Amniotic stem cell (primary cell): ENCODE measurements around the gene RETREG3.
A peak's percentile ranks its signal among the peaks of the same experiment; 100 is the strongest.
"Not testable (repeated sequence)": the region's sequence is repeated elsewhere in the genome, so short reads cannot be mapped to it uniquely, and the experiment has no call there.

Experiments used
- DNase-seq: peaks from one replicate; lab custom pipeline; 2025; lab: John Stamatoyannopoulos, UW

RETREG3 gene

GRCh38 chr17:42571435-42572225 lies 37.5 kb downstream of the RETREG3 start:
- no peak for DNase-seq

- no peak for DNase-seq
These were observed 40.6 kb downstream of the RETREG3 start for GRCh38 chr17:42568341-42569111.

- peak; percentile 74 for DNase-seq
These were observed 42.1 kb downstream of the RETREG3 start, which contains the start of gene MLX for GRCh38 chr17:42566883-42567573. Gene MLX, plus strand, starts transcription at chr17:42567100. Its CDS starts 25 bp downstream, at chr17:42567125.

- DNase-seq, result no peak
These were observed 42.8 kb downstream of the RETREG3 start for GRCh38 chr17:42566215-42566882.

- DNase-seq, result no peak
These were observed 43.5 kb downstream of the RETREG3 start for GRCh38 chr17:42565523-42566214.

GRCh38 chr17:42564815-42565522 lies 44.2 kb downstream of the RETREG3 start:
- no peak for DNase-seq

GRCh38 chr17:42563950-42564349 lies 45.2 kb downstream of the RETREG3 start:
- no peak for DNase-seq

- DNase-seq, result no peak
These were observed 45.6 kb downstream of the RETREG3 start for GRCh38 chr17:42563543-42563942.

GRCh38 chr17:42563143-42563509 lies 46.0 kb downstream of the RETREG3 start:
- DNase-seq, result no peak

- DNase-seq, result no peak
These were observed 46.6 kb downstream of the RETREG3 start for GRCh38 chr17:42562388-42563142.

GRCh38 chr17:42561897-42562387 lies 47.2 kb downstream of the RETREG3 start, which contains the start of gene COASY:
Gene COASY, plus strand, starts transcription at chr17:42562148. Its CDS starts 475 bp downstream, at chr17:42562623.
- peak; percentile 97 for DNase-seq

GRCh38 chr17:42560246-42560645 lies 48.9 kb downstream of the RETREG3 start:
- DNase-seq, result no peak

GRCh38 chr17:42559075-42559474 lies 50.1 kb downstream of the RETREG3 start:
- DNase-seq, result no peak

GRCh38 chr17:42555961-42556617 lies 53.1 kb downstream of the RETREG3 start:
- not testable (repeated sequence) for DNase-seq

GRCh38 chr17:42555122-42555622 lies 54.0 kb downstream of the RETREG3 start:
- no peak for DNase-seq

- DNase-seq, result peak; percentile 67
These were observed 54.7 kb downstream of the RETREG3 start for GRCh38 chr17:42554250-42555121.

GRCh38 chr17:42553866-42554249 lies 55.3 kb downstream of the RETREG3 start:
- no peak for DNase-seq
